ENCODE measurements around the gene TMEM168.

GRCh38 chr7:112735261-112735660 is 54.9 kb downstream of the TMEM168 start:
- TF ChIP-seq EZH2 (IDR thresholded peaks at IDR 0.05; ENCODE audit: borderline replicate concordance, low read length) (no peak), CTCF (conservative IDR thresholded peaks at IDR 0.05 in 1 of 2, IDR thresholded peaks at IDR 0.05 in 1 of 2; ENCODE audit: extremely low read depth in 1 of 2, insufficient read depth in 1 of 2, low read depth in 1 of 2, low read length in 2 of 2) (no peak)

All from mammary epithelial cell (primary cell).